Measurements from ENCODE around the gene ZNF592. TPM values are rescaled to one million over a fixed set of nuclear protein-coding genes. Genes with fewer than 3 reads are reported as not detected.
A peak's percentile ranks its signal among the peaks of the same experiment; 100 is the strongest.

ZNF592 gene
- polyA plus RNA-seq, 1 donor (not counting 4 experiments of a cell fraction or from before 2014, with no cell fraction given): 4.1 TPM

DNA sequence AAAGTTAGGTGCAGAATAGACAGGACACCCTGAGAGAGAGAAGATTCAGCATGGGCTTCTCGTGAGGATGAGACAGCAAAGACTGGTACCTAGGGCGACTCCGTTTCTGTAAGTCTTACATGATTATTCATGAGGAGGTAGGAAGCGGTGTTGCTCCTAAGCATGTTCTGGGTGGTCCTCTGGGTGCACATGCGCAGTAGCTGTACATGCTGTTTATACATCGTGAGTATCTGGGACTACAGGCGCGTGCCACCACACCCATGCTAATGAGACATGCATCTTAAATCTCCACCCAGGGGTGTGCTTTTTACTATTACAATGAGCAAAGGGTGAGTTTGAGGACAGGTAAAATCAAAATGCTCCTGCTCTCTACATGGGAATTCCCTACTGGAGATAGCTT is 81.0 kb downstream of the ZNF592 start:
- TF ChIP-seq EZH2 (IDR thresholded peaks at IDR 0.05; ENCODE audit: low read length): no peak
- TF ChIP-seq, protein P1, sequence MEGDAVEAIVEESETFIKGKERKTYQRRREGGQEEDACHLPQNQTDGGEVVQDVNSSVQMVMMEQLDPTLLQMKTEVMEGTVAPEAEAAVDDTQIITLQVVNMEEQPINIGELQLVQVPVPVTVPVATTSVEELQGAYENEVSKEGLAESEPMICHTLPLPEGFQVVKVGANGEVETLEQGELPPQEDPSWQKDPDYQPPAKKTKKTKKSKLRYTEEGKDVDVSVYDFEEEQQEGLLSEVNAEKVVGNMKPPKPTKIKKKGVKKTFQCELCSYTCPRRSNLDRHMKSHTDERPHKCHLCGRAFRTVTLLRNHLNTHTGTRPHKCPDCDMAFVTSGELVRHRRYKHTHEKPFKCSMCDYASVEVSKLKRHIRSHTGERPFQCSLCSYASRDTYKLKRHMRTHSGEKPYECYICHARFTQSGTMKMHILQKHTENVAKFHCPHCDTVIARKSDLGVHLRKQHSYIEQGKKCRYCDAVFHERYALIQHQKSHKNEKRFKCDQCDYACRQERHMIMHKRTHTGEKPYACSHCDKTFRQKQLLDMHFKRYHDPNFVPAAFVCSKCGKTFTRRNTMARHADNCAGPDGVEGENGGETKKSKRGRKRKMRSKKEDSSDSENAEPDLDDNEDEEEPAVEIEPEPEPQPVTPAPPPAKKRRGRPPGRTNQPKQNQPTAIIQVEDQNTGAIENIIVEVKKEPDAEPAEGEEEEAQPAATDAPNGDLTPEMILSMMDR (optimal IDR thresholded peaks at IDR 0.05 in 1 of 3, IDR thresholded peaks at IDR 0.05 in 1 of 3, conservative IDR thresholded peaks at IDR 0.05 in 1 of 3; ENCODE audit: extremely low read depth in 1 of 3, insufficient read depth in 2 of 3, low read length in 3 of 3): no peak
- no peaks in the 10 kb centered on the region for H3K79me2 ChIP-seq (ENCODE audit: control insufficient read depth, insufficient read depth, low read length)
- H3K4me1 ChIP-seq (ENCODE audit: control insufficient read depth, extremely low read depth, insufficient read depth, low read length): no peaks in the 10 kb centered on the region
- dilution Hi-C loops (cut with MboI; ENCODE audit: extremely low pct_ligation_motif_present, low sequenced_read_pairs): no loop called here
- H2AFZ ChIP-seq (ENCODE audit: control insufficient read depth, low read length): no peak overlapping the region
- H3K9me1 ChIP-seq (ENCODE audit: control insufficient read depth, extremely low read depth, insufficient read depth, low read length): no peaks in the 10 kb centered on the region
- no peaks in the 10 kb centered on the region for H3K36me3 ChIP-seq (ENCODE audit: control insufficient read depth in 2 of 2, extremely low read depth in 1 of 2, insufficient read depth in 2 of 2, low read length in 2 of 2)
- H3K4me2 ChIP-seq (ENCODE audit: control insufficient read depth, extremely low read depth, insufficient read depth, low read depth, low read length): peak overlapping the region; percentile 16
- no peak overlapping the region for H3K9ac ChIP-seq (ENCODE audit: control insufficient read depth, extremely low read depth, insufficient read depth, low read length)
- FAIRE-seq (no peak), DNase-seq (ENCODE audit: low read depth, low spot score) (peak; percentile 5)
- H3K9me3 ChIP-seq (ENCODE audit: control insufficient read depth, low read depth, low read length): no peaks in the 10 kb centered on the region
- no peaks in the 10 kb centered on the region for H4K20me1 ChIP-seq (ENCODE audit: control insufficient read depth, extremely low read depth, insufficient read depth, low read length)
- H3K27ac ChIP-seq (ENCODE audit: control insufficient read depth, insufficient read depth, low read length): no peak overlapping the region
- H3K4me3 ChIP-seq (ENCODE audit: control insufficient read depth in 2 of 3, extremely low read depth in 1 of 3, insufficient read depth in 2 of 3, low read depth in 1 of 3, low read length in 3 of 3): no peak overlapping the region
- no peaks in the 10 kb centered on the region for H3K27me3 ChIP-seq (ENCODE audit: control insufficient read depth, extremely low read depth, insufficient read depth, low read length)

DNA sequence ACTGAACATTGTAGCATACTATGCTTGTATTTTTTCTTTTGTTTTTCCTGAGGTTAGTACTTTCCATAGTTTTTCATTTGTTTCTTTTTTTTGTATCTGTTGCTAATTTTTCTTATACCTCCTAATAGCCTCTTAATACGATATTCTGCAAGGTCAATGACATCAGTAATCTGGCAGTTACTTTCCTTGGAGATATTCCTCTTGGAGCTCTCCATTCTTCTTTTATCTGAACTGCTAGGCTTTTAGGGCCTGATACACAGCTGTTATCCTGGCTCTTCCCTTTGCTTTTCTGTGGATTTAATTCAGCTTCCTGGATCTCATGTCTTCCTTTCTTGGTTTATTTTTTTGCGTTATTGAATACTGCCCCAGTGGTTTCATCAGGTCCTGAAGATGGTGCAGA is 81.6 kb downstream of the ZNF592 start:
- H4K20me1 ChIP-seq (ENCODE audit: control insufficient read depth, extremely low read depth, insufficient read depth, low read length): no peaks in the 10 kb centered on the region
- no peaks in the 10 kb centered on the region for H3K4me1 ChIP-seq (ENCODE audit: control insufficient read depth, extremely low read depth, insufficient read depth, low read length)
- H3K9me1 ChIP-seq (ENCODE audit: control insufficient read depth, extremely low read depth, insufficient read depth, low read length): no peaks in the 10 kb centered on the region
- dilution Hi-C loops (cut with MboI; ENCODE audit: extremely low pct_ligation_motif_present, low sequenced_read_pairs): no loop called here
- TF ChIP-seq, protein P1 (optimal IDR thresholded peaks at IDR 0.05 in 1 of 3, IDR thresholded peaks at IDR 0.05 in 1 of 3, conservative IDR thresholded peaks at IDR 0.05 in 1 of 3; ENCODE audit: extremely low read depth in 1 of 3, insufficient read depth in 2 of 3, low read length in 3 of 3): no peak
- no peak for TF ChIP-seq EZH2 (IDR thresholded peaks at IDR 0.05; ENCODE audit: low read length)
- H3K27ac ChIP-seq (ENCODE audit: control insufficient read depth, insufficient read depth, low read length): no peak overlapping the region
- H3K9me3 ChIP-seq (ENCODE audit: control insufficient read depth, low read depth, low read length): no peaks in the 10 kb centered on the region
- H3K4me3 ChIP-seq (ENCODE audit: control insufficient read depth in 2 of 3, extremely low read depth in 1 of 3, insufficient read depth in 2 of 3, low read depth in 1 of 3, low read length in 3 of 3): no peak overlapping the region
- H3K4me2 ChIP-seq (ENCODE audit: control insufficient read depth, extremely low read depth, insufficient read depth, low read depth, low read length): no peak overlapping the region
- no peak overlapping the region for H3K9ac ChIP-seq (ENCODE audit: control insufficient read depth, extremely low read depth, insufficient read depth, low read length)
- H2AFZ ChIP-seq (ENCODE audit: control insufficient read depth, low read length): no peak overlapping the region
- no peaks in the 10 kb centered on the region for H3K27me3 ChIP-seq (ENCODE audit: control insufficient read depth, extremely low read depth, insufficient read depth, low read length)
- H3K36me3 ChIP-seq (ENCODE audit: control insufficient read depth in 2 of 2, extremely low read depth in 1 of 2, insufficient read depth in 2 of 2, low read length in 2 of 2): no peaks in the 10 kb centered on the region
- no peaks in the 10 kb centered on the region for H3K79me2 ChIP-seq (ENCODE audit: control insufficient read depth, insufficient read depth, low read length)
- no peak for FAIRE-seq
- DNase-seq (ENCODE audit: low read depth, low spot score): no peak

All from keratinocyte (primary cell).